Activated naive CD4-positive, alpha-beta T cell treated with anti-CD3 and anti-CD28 coated beads for 36 hours (primary cell): ENCODE data around the gene ZNG1A. TPM values are rescaled to one million over a fixed set of nuclear protein-coding genes. Genes with fewer than 3 reads are reported as not detected.
"Not testable (repeated sequence)": the region's sequence is repeated elsewhere in the genome, so short reads cannot be mapped to it uniquely, and the experiment has no call there.

Experiments used
- CTCF ChIA-PET: fragments of 350-600 bp; sonication (Branson Sonifier 250); formaldehyde crosslinking; loops from one replicate; lab custom pipeline; 2021; ENCODE audit warnings: antibody characterized with exemption; lab: Charles Lee
- DNase-seq: peaks from one replicate; pipeline ENCODE4 v3.0.0-alpha.2; 2020
- H3K27ac Mint-ChIP-seq: one replicate; pipeline ENCODE4 v1.8.0; 2021; ENCODE audit warnings: mild to moderate bottlenecking, mixed read lengths
- H3K27me3 Mint-ChIP-seq: one replicate; pipeline ENCODE4 v1.8.0; 2021; ENCODE audit warnings: low read depth, mixed read lengths
- H3K36me3 Mint-ChIP-seq: one replicate; pipeline ENCODE4 v1.8.0; 2021; ENCODE audit warnings: low read depth, mixed read lengths
- H3K4me1 Mint-ChIP-seq: one replicate; pipeline ENCODE4 v1.8.0; 2021; ENCODE audit warnings: low read depth, mixed read lengths
- H3K4me3 Mint-ChIP-seq: one replicate; pipeline ENCODE4 v1.8.0; 2021; ENCODE audit warnings: mild to moderate bottlenecking, moderate library complexity, mixed read lengths
- H3K9me3 Mint-ChIP-seq: one replicate; pipeline ENCODE4 v1.8.0; 2021; ENCODE audit warnings: mixed read lengths
- intact Hi-C: fragments of 100-400 bp; cut with micrococcal nuclease; formaldehyde crosslinking; loops from one replicate; pipeline ENCODE4 v1.15.1; 2023
- total RNA-seq, 2 experiments: library from RNA; stranded (reverse); gene quantifications; one replicate each; pipeline ENCODE4 v1.2.3, GENCODE V29; 2021

Gene ZNG1A
- total RNA-seq, 2 experiments from 2014 or later, result 27.9 to 31.4 TPM

DNA sequence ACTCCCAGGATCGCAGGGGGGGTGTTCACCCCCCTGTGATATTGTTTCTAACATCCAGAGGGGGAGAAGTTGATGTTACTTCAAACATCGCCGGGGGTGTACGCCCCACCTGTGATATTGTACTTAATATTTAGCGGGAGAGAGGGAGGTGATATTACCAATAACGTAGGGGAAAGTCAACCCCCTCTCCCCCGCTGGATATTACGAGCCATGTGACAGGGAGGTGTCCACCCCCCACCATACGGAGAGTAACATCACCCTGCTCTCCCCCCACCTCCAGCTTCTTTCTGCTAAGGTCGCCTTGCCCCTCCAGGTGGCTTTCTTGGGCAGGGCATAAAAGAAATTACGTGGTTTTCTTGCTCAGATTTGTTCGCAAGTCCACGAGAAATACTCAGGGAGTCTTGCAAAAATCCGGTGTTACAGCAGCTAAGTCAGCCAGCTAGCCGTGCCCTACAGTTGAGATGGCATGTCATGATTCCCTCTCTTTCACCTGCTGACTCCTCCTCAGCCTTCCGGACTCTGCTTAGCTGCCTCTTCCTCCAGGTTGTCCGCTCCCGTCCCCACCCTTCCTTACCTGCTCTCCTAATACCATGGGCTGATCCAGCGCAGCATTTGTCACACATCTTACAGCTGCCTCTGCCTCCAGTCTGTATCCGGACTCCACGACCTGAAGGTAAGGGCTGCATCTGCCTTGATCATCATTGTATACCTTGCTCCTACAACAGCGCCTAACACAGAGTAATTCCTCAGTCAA lies 69.9 kb downstream of the ZNG1A start:
- H3K4me3 Mint-ChIP-seq, intact Hi-C loops: not testable (repeated sequence)

DNA sequence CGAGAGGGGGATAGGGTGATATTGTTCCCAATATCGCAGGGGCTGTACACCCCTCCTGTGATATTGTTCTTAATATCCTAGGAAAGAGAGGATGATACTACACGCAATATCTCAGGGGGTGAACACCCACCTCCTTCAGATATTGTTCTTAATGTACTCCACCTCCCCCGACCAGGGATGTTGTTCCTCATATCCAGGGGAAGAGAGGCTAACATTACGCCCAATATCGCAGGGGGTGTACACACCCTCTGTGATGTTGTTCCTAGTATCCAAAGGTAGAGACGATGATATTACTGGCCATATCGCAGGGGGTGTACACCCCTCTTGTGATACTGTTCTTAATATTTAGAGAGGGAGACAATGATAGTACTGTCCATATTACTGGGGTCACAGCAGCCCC lies 72.9 kb downstream of the ZNG1A start:
- CTCF ChIA-PET, H3K27ac Mint-ChIP-seq, H3K36me3 Mint-ChIP-seq, DNase-seq, intact Hi-C loops, H3K9me3 Mint-ChIP-seq, H3K4me1 Mint-ChIP-seq, H3K4me3 Mint-ChIP-seq: not testable (repeated sequence)
- peaks cover 16% of the 10 kb centered on the region for H3K27me3 Mint-ChIP-seq

More for the DNA sequence above, 69.9 kb downstream of the ZNG1A start:
- H3K9me3 Mint-ChIP-seq, H3K27ac Mint-ChIP-seq, H3K36me3 Mint-ChIP-seq, DNase-seq, H3K4me1 Mint-ChIP-seq, CTCF ChIA-PET: not testable (repeated sequence)
- peaks cover 22% of the 10 kb centered on the region for H3K27me3 Mint-ChIP-seq

DNA sequence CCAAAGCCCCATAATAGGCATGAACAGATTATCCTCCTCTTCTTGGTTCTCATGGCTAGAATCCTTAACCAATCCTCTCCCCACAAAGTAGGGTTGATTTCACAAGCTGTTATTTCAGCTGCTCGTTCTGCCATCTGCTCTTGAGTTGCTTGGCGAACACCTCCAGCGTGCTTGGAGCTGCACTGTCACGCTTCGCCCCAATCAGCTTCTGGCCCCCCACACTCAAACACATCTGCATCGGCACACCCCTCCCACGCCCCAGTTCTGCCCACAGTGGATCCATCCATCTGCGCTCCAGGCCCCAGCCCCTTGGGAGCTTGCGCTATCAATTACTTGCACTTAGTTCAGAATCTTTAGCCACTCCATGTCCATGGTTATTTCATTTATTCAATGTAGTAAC lies 78.4 kb downstream of the ZNG1A start:
- H3K9me3 Mint-ChIP-seq, H3K36me3 Mint-ChIP-seq, DNase-seq, H3K27ac Mint-ChIP-seq, H3K27me3 Mint-ChIP-seq, intact Hi-C loops, H3K4me1 Mint-ChIP-seq, CTCF ChIA-PET, H3K4me3 Mint-ChIP-seq: not testable (repeated sequence)

DNA sequence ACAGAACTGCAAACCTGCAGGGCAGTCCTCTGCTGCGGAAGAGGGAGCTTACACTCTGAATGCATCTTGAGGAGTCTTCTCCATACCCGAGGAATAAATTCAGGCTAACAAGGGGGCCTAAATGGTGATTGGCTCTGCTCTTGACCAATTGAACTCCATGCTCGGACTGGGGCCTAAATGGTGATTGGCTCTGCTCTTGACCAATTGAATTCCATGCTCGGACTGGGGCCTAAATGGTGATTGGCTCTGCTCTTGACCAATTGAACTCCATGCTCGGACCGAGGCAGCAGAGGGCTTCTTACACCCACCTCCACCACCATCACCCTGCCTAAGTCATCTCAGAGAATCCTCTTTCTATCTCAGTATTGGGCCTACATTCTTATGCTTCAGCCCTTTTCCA lies 79.0 kb downstream of the ZNG1A start:
- H3K4me1 Mint-ChIP-seq, H3K9me3 Mint-ChIP-seq, H3K4me3 Mint-ChIP-seq, DNase-seq, CTCF ChIA-PET, H3K27me3 Mint-ChIP-seq, intact Hi-C loops, H3K27ac Mint-ChIP-seq, H3K36me3 Mint-ChIP-seq: not testable (repeated sequence)

DNA sequence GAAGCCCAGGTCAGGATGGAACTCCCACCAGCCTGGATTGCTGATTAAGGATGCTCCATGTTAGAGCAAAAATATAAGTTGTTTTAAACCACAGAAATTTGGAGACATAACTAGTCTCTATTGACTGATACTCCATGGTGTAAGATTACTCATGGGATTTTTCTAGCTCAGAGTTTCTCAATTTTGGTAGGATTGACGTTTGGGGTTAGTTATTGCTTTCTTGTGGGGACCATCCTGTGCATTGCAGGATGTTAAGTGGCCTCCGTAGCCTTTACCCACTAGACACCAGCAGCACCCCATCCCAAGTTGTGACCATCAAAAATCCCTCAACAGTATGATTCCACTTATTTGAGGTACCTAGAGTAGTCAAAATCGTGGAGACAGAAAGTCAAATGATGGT lies 80.1 kb downstream of the ZNG1A start:
- H3K4me1 Mint-ChIP-seq, H3K9me3 Mint-ChIP-seq, H3K36me3 Mint-ChIP-seq, DNase-seq, H3K27ac Mint-ChIP-seq, intact Hi-C loops, H3K27me3 Mint-ChIP-seq, H3K4me3 Mint-ChIP-seq, CTCF ChIA-PET: not testable (repeated sequence)

DNA sequence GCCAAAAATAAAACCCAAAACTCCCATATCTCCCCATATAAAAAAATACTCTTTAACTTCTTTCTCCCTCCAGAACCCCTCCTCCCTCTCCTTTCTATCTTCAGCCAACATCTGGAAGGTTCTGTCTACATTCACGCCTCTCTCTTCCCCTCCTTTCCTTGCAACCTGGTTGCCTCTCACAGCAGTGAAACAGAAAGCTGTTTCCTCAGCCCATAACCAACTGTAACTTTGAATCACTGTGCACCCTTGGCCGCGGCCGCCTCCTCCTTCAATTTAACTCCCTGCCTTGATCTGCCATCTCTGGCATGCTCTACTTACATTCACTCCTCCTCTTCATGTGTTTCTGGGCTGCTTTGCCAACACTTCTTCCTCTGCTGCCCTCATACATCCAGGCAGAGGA lies 83.9 kb downstream of the ZNG1A start:
- intact Hi-C loops, H3K4me1 Mint-ChIP-seq, H3K27me3 Mint-ChIP-seq, H3K4me3 Mint-ChIP-seq, H3K27ac Mint-ChIP-seq, DNase-seq, H3K9me3 Mint-ChIP-seq, CTCF ChIA-PET, H3K36me3 Mint-ChIP-seq: not testable (repeated sequence)

DNA sequence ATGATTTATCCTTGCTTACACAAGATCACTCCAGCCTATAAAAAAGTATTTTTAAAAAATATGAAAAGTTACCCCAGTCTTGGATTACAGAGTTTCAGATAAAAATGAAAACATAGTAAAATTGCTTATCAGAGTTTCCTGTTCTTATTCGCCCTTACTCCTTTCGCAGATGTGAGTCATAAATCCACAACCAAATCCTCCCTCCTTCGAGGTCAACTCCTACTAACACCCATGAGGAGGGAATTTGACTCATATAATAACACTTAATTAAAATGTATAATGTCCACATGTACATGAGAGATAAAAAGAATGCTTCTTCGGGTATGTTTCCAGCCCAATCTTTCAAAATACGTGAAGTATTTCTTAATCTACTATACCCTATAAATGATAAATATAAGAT lies 84.5 kb downstream of the ZNG1A start:
- CTCF ChIA-PET, H3K36me3 Mint-ChIP-seq, H3K4me1 Mint-ChIP-seq, H3K4me3 Mint-ChIP-seq, DNase-seq, H3K27me3 Mint-ChIP-seq, H3K27ac Mint-ChIP-seq, intact Hi-C loops, H3K9me3 Mint-ChIP-seq: not testable (repeated sequence)

DNA sequence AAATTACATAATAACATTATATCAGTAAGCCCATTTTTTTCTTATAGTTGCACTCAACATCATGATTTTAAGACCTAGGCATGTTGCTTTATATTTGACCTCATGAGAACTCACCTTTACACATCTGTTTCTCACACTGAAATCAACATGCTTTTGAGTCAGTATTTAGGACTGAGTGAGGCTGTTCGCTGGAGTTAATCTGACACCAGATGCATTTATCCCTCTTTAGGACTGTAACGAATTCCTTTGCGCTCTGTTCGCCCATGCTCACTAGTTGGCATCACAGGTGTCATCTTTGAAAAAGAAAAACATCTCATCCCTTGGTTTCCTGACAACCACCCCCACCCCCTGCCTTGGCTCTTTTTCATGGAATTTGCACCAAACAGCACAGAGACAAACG lies 84.9 kb downstream of the ZNG1A start:
- CTCF ChIA-PET, H3K36me3 Mint-ChIP-seq, H3K4me1 Mint-ChIP-seq, intact Hi-C loops, H3K4me3 Mint-ChIP-seq, H3K27ac Mint-ChIP-seq, H3K27me3 Mint-ChIP-seq, DNase-seq, H3K9me3 Mint-ChIP-seq: not testable (repeated sequence)

DNA sequence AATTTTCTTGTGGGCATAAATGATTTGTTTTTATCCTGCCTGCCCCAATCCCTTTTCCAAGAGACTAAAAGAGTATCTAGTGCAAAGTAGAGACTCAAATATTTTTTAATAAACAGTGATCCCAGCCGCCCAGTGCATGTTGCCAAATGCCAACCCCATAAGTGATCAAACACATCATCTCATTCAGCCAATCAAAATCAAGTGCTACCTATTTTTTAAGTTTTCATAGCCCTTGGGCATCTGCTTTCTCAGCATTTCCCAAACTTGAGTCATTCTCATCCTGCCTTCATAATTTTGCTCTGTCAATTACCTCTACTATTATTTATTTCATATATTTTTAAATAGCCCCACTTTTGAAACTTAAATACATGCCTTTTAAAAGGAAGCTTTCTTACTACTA lies 88.0 kb downstream of the ZNG1A start:
- H3K4me1 Mint-ChIP-seq, CTCF ChIA-PET, H3K9me3 Mint-ChIP-seq, intact Hi-C loops, H3K27ac Mint-ChIP-seq, H3K27me3 Mint-ChIP-seq, DNase-seq, H3K4me3 Mint-ChIP-seq, H3K36me3 Mint-ChIP-seq: not testable (repeated sequence)

DNA sequence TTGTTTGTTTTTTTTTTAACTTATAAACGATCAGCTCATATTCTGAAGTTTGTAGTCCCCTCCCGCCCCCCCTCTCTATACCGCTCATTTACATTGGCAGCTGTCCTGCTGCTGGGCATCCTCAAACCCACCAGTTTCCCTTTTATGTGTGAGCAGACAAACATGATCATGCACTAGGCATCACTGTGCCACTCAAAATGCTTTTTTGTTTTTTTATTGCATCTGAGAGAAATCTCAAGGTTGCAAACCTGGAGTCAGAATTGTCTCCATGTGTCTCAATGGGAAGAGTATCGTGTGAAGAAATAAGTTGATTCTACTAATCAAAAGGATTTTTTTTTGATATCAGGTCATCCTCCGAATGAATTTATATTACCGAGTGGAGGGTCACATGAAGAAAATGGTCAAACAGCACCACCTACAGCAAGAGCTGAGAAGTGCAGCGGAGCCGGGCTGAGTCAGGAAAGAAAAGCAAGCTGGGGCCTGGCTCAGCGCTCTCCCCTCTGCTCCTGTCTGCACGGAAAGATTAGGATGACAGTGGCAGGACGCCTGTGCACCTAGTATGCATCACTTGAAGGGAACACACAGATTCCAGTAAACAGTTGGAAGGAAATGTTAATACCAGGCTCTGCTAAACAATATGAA lies 90.3 kb downstream of the ZNG1A start:
- not testable (repeated sequence) for H3K36me3 Mint-ChIP-seq, DNase-seq

DNA sequence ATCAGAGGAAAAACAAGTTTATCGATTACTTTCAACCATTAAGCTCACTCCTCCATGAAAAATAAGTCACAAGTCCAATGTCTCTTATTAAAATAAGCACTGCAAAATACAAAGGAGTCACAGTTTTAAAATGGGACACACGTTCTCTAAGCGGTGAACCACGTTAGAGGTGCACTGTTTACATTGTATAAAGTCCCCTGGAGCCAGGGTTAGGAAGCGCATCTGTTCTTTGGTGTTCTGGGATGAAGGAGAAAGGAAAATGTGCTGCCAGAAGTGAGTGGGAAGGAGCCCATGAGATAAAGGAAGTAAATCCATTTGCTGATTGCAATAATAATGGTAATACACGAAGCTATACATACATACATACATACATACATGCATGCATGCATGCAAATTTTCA lies 91.0 kb downstream of the ZNG1A start:
- H3K4me3 Mint-ChIP-seq, H3K36me3 Mint-ChIP-seq, intact Hi-C loops, CTCF ChIA-PET, H3K4me1 Mint-ChIP-seq, H3K9me3 Mint-ChIP-seq, DNase-seq, H3K27ac Mint-ChIP-seq, H3K27me3 Mint-ChIP-seq: not testable (repeated sequence)

More for the DNA sequence above, 90.3 kb downstream of the ZNG1A start:
- intact Hi-C loops, H3K9me3 Mint-ChIP-seq, CTCF ChIA-PET, H3K27me3 Mint-ChIP-seq, H3K27ac Mint-ChIP-seq, H3K4me3 Mint-ChIP-seq, H3K4me1 Mint-ChIP-seq: not testable (repeated sequence)

DNA sequence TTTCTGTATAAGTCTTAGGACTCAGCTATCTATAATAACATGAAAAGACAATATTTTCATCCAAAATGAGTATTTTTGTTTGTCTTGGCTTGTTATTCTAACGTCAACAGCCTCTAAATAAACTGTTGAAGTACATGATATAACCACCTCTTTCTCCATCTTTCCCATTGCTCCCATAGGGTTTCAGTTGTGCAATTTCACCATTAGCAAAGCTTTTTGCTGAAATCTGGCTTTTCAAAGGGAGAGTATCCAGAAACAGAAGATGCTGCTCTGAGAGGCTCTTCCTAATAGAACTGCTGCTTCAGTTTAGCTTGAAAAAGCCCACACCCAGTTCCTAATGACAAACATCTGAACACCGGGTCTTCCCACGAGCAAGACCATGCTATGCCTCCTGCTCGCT lies 91.8 kb downstream of the ZNG1A start:
- DNase-seq, H3K27me3 Mint-ChIP-seq, H3K36me3 Mint-ChIP-seq, H3K27ac Mint-ChIP-seq, CTCF ChIA-PET, H3K9me3 Mint-ChIP-seq, H3K4me1 Mint-ChIP-seq, intact Hi-C loops, H3K4me3 Mint-ChIP-seq: not testable (repeated sequence)

DNA sequence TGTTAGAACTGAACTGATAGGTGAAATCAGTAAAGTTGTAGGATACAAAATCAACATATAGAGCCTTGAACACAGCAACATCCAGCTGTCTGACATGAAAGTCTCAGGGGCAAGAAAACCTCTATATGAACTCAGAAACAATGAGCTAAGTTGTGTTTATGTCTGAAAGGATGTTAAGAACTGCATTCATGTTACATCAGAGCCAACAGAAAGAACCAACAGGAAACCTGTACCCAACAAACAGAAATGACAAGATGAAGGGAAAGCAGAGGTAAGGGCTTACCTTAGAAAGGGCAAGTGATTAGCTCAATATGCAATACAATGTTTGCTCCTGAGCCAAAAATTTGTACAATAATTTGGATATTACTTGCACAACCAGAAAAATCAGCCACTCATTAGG lies 92.2 kb downstream of the ZNG1A start:
- CTCF ChIA-PET, H3K36me3 Mint-ChIP-seq, H3K4me1 Mint-ChIP-seq, H3K27me3 Mint-ChIP-seq, H3K27ac Mint-ChIP-seq, intact Hi-C loops, DNase-seq, H3K9me3 Mint-ChIP-seq, H3K4me3 Mint-ChIP-seq: not testable (repeated sequence)
